ENCODE data around the gene VPS11.

VPS11 gene

GRCh38 chr11:119081682-119082260 lies 14.2 kb downstream of the VPS11 start:
- no peak for DNase-seq (ENCODE audit: low spot score)

DNA sequence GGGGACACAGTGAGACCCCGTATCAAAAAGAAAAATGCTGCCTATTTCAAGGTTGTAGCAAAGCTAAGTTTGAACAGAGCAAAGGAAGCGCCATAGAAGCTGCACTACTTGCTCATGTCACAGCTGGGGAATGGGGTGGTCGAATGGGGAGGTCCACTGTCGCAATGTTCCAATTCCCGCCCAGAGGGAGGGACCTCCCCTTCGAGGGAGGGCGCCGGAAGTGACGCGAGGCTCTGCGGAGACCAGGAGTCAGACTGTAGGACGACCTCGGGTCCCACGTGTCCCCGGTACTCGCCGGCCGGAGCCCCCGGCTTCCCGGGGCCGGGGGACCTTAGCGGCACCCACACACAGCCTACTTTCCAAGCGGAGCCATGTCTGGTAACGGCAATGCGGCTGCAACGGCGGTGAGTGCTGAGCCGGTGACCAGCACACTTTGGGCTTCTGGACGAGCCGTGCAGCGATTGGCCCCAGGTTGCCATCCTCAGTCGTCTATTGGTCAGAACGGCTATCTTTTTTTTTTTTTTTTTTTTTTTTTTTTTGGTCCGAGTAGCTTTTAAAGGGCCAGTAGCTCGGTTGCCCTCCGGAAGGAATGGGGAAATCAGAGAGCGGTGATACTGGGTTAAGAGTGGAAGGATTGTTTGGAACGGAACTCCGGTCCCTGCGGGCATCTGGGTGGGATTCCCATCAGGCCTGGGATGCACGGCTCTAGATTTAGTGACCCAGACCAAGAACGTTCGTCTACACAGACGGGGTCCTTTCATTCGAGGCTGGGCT lies 17.2 kb downstream of the VPS11 start, which contains the start of gene HMBS:
Gene HMBS, plus strand, starts transcription at position 219 of the 774 bp plus-strand sequence. Its CDS starts 153 bp downstream, at position 372.
- DNase-seq (ENCODE audit: low spot score): peak; percentile 95

GRCh38 chr11:119085437-119085847 lies 17.8 kb downstream of the VPS11 start:
- DNase-seq (ENCODE audit: low spot score): peak; percentile 20

DNA sequence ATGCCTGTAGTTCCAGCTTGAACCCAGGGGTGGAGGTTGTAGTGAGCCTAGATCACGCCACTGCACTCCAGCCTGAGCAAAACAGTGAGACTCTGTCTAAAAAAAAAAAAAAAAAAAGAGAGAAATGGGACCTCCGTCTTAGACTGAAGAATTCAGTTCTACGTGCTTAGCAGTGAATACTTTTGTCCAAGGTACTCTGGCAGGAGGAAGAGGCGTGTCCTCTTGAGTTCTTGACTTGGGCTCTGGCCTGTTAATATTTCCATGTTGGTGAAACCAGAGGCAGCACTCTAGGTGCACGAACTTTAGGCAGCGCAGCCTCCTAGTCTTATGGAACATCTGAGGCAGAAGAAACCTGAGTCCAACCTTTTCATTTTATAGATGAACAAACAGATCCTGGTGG lies 19.5 kb downstream of the VPS11 start:
- DNase-seq (ENCODE audit: low spot score): no peak

- DNase-seq (ENCODE audit: low spot score): no peak
Measured at GRCh38 chr11:119087747-119088241, 20.2 kb downstream of the VPS11 start.

GRCh38 chr11:119088406-119088805 lies 20.8 kb downstream of the VPS11 start:
- no peak for DNase-seq (ENCODE audit: low spot score)

GRCh38 chr11:119089319-119089718 lies 21.7 kb downstream of the VPS11 start:
- DNase-seq (ENCODE audit: low spot score): no peak

GRCh38 chr11:119091178-119091577 lies 23.6 kb downstream of the VPS11 start:
- no peak for DNase-seq (ENCODE audit: low spot score)

- no peak for DNase-seq (ENCODE audit: low spot score)
Measured at GRCh38 chr11:119091966-119092879, 24.6 kb downstream of the VPS11 start.

DNA sequence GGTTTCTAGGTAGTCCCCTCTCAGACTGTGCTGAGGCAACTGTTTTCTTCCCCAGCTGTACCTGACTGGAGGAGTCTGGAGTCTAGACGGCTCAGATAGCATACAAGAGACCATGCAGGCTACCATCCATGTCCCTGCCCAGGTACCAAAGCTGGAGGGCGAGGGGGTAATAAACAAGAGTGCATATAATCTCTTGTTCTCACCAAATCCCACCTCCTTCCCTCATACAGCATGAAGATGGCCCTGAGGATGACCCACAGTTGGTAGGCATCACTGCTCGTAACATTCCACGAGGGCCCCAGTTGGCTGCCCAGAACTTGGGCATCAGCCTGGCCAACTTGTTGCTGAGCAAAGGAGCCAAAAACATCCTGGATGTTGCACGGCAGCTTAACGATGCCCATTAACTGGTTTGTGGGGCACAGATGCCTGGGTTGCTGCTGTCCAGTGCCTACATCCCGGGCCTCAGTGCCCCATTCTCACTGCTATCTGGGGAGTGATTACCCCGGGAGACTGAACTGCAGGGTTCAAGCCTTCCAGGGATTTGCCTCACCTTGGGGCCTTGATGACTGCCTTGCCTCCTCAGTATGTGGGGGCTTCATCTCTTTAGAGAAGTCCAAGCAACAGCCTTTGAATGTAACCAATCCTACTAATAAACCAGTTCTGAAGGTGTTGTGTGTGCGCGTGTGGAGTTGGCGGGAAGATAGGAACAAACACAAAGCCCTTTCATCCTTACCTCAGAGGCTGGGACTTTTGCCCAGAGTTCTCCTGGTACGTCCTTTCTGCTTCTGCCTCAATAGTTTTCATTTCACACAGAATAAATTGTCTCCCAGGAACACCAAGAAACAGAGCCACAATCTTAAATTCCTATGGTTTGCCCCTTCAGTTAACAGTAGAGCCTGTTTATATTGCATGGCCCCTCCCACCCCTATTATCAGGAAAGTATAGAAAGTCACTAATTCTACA lies 25.5 kb downstream of the VPS11 start:
- DNase-seq (ENCODE audit: low spot score): no peak

DNA sequence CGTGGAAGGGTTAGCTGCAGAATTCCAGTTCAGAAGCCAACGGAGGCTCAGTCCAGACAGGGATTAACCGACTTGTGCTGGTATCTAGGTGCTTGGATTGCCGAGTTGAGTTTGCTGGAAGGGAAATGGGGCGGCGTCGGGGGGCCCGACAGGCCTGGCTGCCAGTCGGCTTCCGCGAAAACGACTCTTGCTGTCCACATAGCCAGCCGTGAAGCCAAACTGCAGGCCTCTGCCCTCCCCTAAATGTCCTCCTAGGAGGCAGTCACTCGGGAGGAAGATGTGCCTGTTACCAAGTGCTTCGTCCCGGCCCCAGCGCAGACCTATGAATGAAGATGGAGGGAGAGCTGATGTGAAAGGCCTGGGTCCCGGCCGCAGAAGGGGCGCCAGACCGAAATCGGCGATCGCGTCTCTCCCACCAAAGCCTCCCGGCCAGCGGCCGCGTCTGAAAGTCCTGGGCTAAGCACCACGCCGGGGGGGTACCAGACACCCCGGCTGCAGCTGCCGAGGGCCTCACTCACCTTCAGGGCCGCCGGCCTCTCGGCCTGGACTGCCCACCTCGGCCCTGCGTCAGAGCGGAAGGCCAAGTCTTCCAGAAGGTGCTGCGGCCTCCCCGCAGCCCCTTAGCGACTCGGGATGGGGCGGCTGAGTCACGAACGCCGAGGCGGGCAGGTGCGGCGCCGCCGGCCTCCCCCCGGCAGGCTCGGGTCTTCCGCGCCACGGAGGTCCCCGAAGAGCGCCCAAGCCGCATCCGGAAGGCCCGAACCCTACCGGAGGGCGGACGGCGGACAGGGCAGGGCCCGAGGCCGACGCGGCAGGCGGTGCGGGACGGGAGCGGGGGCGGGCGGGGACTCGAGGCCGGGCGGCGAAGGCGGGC lies 26.6 kb downstream of the VPS11 start:
- peak; percentile 37 for DNase-seq (ENCODE audit: low spot score)

DNA sequence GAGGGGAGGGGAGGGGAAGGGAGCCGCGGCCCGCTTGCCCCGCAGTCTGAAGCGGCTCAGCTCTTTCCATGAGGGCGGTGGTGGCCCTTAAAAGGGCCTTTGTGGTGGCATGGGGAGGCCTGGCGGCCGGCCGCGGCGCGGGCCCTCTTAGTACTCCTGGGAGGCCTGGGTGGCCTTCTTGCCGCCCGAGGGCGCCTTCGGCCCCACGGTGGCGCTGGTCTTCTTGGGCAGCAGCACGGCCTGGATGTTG lies 27.1 kb downstream of the VPS11 start:
- peak; percentile 66 for DNase-seq (ENCODE audit: low spot score)

DNA sequence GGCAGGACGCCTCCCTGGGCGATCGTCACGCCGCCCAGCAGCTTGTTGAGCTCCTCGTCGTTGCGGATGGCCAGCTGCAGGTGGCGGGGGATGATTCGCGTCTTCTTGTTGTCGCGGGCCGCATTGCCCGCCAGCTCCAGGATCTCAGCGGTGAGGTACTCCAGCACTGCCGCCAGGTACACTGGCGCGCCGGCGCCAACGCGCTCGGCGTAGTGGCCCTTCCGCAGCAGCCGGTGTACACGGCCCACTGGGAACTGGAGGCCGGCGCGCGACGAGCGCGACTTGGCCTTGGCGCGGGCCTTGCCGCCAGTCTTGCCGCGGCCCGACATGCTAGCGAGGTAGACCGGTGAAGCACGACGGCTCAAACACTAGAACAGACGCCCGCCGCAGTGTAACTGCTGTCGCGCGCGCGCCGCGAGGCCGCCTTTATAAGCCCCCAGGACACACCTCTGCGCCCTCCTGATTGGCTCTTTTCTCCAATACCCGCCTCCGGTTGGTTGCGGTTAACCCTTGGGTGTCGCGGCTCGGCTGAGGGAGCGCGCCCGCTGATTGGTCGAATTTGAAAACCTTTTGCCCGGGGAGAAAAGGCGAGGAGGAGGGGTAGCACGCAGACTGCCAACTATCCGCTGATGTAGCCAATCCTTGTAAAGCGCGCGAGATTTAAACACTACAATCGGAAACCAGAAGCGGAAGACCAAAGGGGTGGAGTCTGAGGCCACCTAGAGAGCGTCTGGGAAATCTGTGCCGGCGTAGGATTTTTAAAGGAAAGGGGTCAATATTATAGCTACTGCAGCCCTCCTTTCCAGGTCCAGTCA lies 27.7 kb downstream of the VPS11 start:
- peak; percentile 100 for DNase-seq (ENCODE audit: low spot score)

DNA sequence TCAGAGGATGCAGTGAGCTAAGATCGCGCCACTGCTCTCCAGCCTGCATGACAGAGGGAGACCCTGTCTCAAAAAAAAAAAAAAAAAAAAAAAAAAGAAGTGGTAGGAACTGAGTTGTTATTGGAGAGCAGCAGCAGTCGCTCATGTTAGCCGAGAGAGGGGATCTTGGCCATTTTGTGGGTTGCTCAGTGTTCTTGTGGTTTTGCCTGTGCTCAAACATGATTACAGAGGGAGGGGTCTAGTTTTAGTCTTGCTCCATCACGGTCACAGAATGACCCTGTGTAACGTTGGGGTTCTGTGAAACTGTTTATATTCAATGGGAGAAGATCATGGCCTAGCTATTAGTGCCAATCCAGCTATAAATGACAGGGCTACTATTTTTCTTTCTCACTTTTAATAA lies 32.1 kb downstream of the VPS11 start:
- DNase-seq (ENCODE audit: low spot score): no peak

DNA sequence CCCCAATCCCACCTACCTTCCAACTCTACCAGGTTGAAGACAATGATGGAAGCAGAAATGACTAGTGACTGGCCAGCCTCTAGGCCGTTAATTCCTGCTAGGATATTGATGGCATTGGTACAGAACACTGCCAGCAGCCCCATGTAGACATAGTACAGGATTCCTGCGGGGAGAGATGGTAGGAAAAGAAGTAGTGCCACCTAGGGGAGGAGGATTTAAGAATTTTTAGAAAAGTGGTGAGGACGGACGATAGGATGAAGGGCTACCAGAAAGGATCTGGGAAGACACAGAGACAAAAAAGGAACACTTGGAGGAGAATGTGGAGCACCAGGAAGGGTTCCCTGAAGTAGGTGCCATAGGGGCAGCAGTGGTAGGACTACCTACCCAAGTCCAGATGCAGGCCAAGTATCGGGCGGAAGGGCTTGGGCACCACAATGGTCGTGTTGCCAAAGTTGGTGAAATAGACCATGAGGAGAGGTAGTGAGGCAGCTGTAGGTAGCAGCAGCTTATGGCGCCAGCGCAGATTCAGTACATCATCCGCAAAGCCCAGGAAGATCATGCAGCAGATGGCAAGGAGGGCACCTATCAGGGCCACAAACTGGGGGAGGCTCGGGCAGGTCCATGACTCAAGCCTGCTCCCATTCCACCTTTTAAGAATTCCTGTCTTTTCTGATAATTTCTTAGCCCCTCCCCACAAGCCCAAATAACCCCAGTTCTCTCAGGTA lies 32.8 kb downstream of the VPS11 start:
- DNase-seq (ENCODE audit: low spot score): peak; percentile 51

DNA sequence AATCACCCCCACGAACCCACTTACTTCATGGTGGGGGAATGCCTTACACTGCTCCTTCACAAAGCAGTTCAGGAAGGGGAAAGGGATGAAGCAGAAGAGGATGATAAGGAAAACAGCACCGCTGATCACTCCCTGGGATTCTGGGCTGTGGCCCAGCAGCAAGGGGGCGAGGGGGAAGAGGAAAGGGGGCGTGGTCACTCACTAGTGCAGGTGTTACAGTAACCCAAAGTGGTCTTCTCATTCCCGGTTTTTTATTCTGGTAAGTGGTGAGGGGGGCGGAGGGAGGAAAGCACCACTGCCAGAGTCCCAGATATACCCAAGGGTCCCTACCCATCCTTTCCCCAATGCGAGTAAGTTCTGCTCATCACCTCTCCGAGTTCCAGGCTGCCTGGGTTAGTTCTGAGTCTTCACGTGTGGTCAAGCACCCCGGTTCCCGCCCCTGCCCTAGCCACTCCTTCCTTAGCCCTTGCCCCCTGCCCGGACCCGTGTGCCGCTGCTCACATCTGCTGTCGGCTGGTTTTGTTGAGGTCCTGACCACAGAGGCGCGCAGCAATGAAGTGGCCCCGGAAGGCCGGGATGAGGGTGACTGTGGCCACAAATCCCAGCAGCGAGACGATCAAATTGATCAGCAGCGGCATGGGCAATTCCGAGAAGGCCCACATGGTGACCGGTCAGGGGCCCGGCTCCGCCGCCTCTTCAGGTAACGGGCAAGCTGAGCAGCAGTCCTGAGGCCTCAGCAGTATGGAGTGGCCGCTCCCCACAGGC lies 33.6 kb downstream of the VPS11 start:
- peak; percentile 40 for DNase-seq (ENCODE audit: low spot score)

DNA sequence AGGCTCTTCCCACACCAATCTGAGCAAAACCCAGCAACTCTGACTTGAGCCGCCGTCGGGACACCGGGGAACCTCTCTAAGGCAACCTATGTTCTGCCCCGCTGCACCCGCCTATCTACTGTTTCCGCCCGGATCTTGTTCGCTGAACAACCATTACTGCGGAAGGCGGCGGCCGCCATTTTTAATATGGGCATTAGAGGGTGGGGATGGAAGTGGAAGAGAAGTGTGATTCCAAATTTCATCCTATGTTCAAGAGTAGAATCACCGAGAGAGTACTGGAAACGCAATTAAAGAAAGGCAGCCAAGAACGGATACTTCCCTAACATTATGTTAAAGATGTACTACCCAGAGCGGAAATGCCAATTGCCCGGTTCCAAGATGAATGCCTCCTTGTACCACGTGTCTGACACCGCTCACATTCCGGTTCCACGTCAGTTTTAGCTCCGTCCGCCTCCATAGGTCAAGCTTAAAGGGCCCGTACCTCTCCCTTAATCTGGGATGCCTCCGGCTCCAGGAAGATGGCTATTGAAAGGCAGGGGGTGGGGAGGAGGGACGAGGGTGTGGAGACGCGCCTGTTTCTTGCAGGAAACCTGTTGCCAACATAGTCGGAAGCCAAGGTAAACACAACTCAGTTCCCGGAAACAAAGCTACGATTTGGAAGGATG lies 34.3 kb downstream of the VPS11 start, which contains the start of gene DPAGT1:
Gene DPAGT1, minus strand, starts transcription at position 95 of the 665 bp plus-strand sequence. CDS start 198 bp downstream, outside the sequence.
- DNase-seq (ENCODE audit: low spot score): peak; percentile 87
